Neural cell (in vitro differentiated cells): Measurements from ENCODE around the gene TCEAL9. TPM values are rescaled to one million over a fixed set of nuclear protein-coding genes. Genes with fewer than 3 reads are reported as not detected.

Experiments
- H2AFZ ChIP-seq: fragments of 200-600, 300-800 bp; sonication (generic), shearing (Covaris generic); 2 replicates; pipeline ENCODE4 v1.6.0; 2014; ENCODE audit warnings: low read depth, mild to moderate bottlenecking, antibody characterized with exemption, low read length, moderate library complexity
- H3F3A ChIP-seq: fragments of 200-600 bp; shearing (Covaris generic); 2 replicates; pipeline ENCODE4 v1.6.1; 2016; ENCODE audit warnings: mild to moderate bottlenecking, moderate library complexity, mixed read lengths, antibody characterized with exemption, low read length; ENCODE audit not compliant: insufficient read depth, poor library complexity, severe bottlenecking
- H3K27ac ChIP-seq: fragments of 200-600, 300-800 bp; sonication (generic), shearing (Covaris generic); 2 replicates; pipeline ENCODE4 v1.5.1; 2014; ENCODE audit warnings: mild to moderate bottlenecking, low read length, moderate library complexity
- H3K27me3 ChIP-seq: fragments of 300-800, 200-600 bp; sonication (generic), shearing (Covaris generic); 2 replicates; pipeline ENCODE4 v1.6.0; 2014; ENCODE audit warnings: mild to moderate bottlenecking, low read depth, low read length, moderate library complexity; ENCODE audit not compliant: insufficient read depth
- H3K36me3 ChIP-seq: fragments of 300-800, 200-600 bp; sonication (generic), shearing (Covaris generic); 2 replicates; pipeline ENCODE4 v1.5.1; 2014; ENCODE audit warnings: mild to moderate bottlenecking, antibody characterized with exemption, low read length, moderate library complexity; ENCODE audit not compliant: insufficient read depth
- H3K4me2 ChIP-seq: fragments of 300-800, 200-600 bp; sonication (generic), shearing (Covaris generic); 2 replicates; pipeline ENCODE4 v1.6.0; 2014; ENCODE audit warnings: mild to moderate bottlenecking, low read length
- H3K4me3 ChIP-seq: fragments of 300-800, 200-600 bp; sonication (generic), shearing (Covaris generic); 2 replicates; pipeline ENCODE4 v1.5.1; 2014; ENCODE audit warnings: mild to moderate bottlenecking, low read length, moderate library complexity
- H3K79me2 ChIP-seq: fragments of 200-600 bp; shearing (Covaris generic); replicated peaks from 2 replicates; pipeline ENCODE4 v1.6.0; 2014; ENCODE audit warnings: mild to moderate bottlenecking, low read length, moderate library complexity; ENCODE audit not compliant: insufficient read depth
- H3K9ac ChIP-seq: fragments of 300-800, 200-600 bp; sonication (generic), shearing (Covaris generic); 2 replicates; pipeline ENCODE4 v1.6.1; 2016; ENCODE audit warnings: mild to moderate bottlenecking, low read length, mixed read lengths
- H3K9me2 ChIP-seq: fragments of 200-600 bp; shearing (Covaris generic); 2 replicates; pipeline ENCODE4 v1.6.1; 2016; ENCODE audit warnings: mild to moderate bottlenecking, low read length, mixed read lengths; ENCODE audit not compliant: insufficient read depth
- H3K9me3 ChIP-seq: fragments of 200-600, 300-800 bp; sonication (generic), shearing (Covaris generic); 2 replicates; pipeline ENCODE4 v1.6.1; 2016; ENCODE audit warnings: mild to moderate bottlenecking, mixed run types, low read length, moderate library complexity, mixed read lengths
- H4K20me1 ChIP-seq: fragments of 200-600 bp; shearing (Covaris generic); 2 replicates; pipeline ENCODE4 v1.6.1; 2016; ENCODE audit warnings: mild to moderate bottlenecking, mixed run types; ENCODE audit not compliant: insufficient read depth
- CTCF ChIP-seq: fragments of 450-650 bp; IDR thresholded peaks from 2 replicates; pipeline ENCODE4 v1.5.1; 2014; ENCODE audit warnings: antibody characterized with exemption, mild to moderate bottlenecking, moderate library complexity; ENCODE audit not compliant: poor library complexity, severe bottlenecking
- EP300 ChIP-seq: fragments of 450-650 bp; conservative IDR thresholded peaks from 2 replicates; pipeline ENCODE4 v1.6.1; 2014; ENCODE audit warnings: antibody characterized with exemption, mild to moderate bottlenecking, moderate library complexity; ENCODE audit not compliant: poor library complexity, severe bottlenecking
- EZH2 ChIP-seq: fragments of 200-600, 300-800 bp; shearing (Covaris generic), sonication (generic); IDR thresholded peaks from 2 replicates; pipeline ENCODE4 v1.6.1; 2014; ENCODE audit warnings: antibody characterized with exemption, low read length, borderline replicate concordance, mild to moderate bottlenecking; ENCODE audit not compliant: insufficient read depth, poor library complexity, severe bottlenecking
- MXI1 ChIP-seq: fragments of 450-650 bp; conservative IDR thresholded peaks from 2 replicates; pipeline ENCODE4 v1.6.1; 2014; ENCODE audit warnings: antibody characterized with exemption, mild to moderate bottlenecking; ENCODE audit not compliant: poor library complexity, severe bottlenecking
- POLR2AphosphoS5 ChIP-seq: IDR thresholded peaks from 2 replicates; pipeline ENCODE4 v1.6.1; 2012
- RAD21 ChIP-seq: fragments of 450-650 bp; conservative IDR thresholded peaks from 2 replicates; pipeline ENCODE4 v1.6.1; 2014; ENCODE audit warnings: antibody characterized with exemption, mild to moderate bottlenecking, moderate library complexity
- SMC3 ChIP-seq: fragments of 450-650 bp; conservative IDR thresholded peaks from 2 replicates; pipeline ENCODE4 v1.6.1; 2014; ENCODE audit warnings: antibody characterized with exemption, mild to moderate bottlenecking, moderate library complexity; ENCODE audit not compliant: poor library complexity
- TAF1 ChIP-seq: IDR thresholded peaks from 2 replicates; pipeline ENCODE4 v1.6.1; 2012; ENCODE audit warnings: low read depth
- polyA plus RNA-seq: library from polyadenylated mRNA; depleted of rRNA; stranded (reverse); fragments of >200 nt; gene quantifications from 2 replicates; pipeline ENCODE4 v1.2.3, GENCODE V29; 2014
- TF ChIP-seq, protein P1 (sequence below): IDR thresholded peaks from 2 replicates; pipeline ENCODE4 v1.6.1; 2012; ENCODE audit warnings: borderline replicate concordance

The TCEAL9 gene
- polyA plus RNA-seq, 1 donor from 2014 or later = 84.5 TPM

GRCh38 chrX:103360092-103360491 lies 3.8 kb downstream of the TCEAL9 start:
- no peaks in the 10 kb centered on the region for H3K27me3 ChIP-seq
- no peak for TF ChIP-seq RAD21
- TF ChIP-seq TAF1 = no peak
- no peak for TF ChIP-seq POLR2AphosphoS5
- no peak for TF ChIP-seq EP300
- no peak for TF ChIP-seq MXI1
- TF ChIP-seq SMC3 = no peak
- TF ChIP-seq, protein P1, sequence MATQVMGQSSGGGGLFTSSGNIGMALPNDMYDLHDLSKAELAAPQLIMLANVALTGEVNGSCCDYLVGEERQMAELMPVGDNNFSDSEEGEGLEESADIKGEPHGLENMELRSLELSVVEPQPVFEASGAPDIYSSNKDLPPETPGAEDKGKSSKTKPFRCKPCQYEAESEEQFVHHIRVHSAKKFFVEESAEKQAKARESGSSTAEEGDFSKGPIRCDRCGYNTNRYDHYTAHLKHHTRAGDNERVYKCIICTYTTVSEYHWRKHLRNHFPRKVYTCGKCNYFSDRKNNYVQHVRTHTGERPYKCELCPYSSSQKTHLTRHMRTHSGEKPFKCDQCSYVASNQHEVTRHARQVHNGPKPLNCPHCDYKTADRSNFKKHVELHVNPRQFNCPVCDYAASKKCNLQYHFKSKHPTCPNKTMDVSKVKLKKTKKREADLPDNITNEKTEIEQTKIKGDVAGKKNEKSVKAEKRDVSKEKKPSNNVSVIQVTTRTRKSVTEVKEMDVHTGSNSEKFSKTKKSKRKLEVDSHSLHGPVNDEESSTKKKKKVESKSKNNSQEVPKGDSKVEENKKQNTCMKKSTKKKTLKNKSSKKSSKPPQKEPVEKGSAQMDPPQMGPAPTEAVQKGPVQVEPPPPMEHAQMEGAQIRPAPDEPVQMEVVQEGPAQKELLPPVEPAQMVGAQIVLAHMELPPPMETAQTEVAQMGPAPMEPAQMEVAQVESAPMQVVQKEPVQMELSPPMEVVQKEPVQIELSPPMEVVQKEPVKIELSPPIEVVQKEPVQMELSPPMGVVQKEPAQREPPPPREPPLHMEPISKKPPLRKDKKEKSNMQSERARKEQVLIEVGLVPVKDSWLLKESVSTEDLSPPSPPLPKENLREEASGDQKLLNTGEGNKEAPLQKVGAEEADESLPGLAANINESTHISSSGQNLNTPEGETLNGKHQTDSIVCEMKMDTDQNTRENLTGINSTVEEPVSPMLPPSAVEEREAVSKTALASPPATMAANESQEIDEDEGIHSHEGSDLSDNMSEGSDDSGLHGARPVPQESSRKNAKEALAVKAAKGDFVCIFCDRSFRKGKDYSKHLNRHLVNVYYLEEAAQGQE = no peak
- no peak for TF ChIP-seq CTCF
- TF ChIP-seq EZH2 = no peak
- peaks cover 4% of the 10 kb centered on the region for H3K79me2 ChIP-seq
- no peak overlapping the region for H3K4me2 ChIP-seq
- no peaks in the 10 kb centered on the region for H3K9me3 ChIP-seq
- H4K20me1 ChIP-seq = no peaks in the 10 kb centered on the region
- no peak overlapping the region for H2AFZ ChIP-seq
- no peaks in the 10 kb centered on the region for H3K36me3 ChIP-seq
- H3F3A ChIP-seq = no peaks in the 10 kb centered on the region
- H3K27ac ChIP-seq = no peak overlapping the region
- H3K9ac ChIP-seq = no peak overlapping the region
- H3K9me2 ChIP-seq = no peaks in the 10 kb centered on the region
- H3K4me3 ChIP-seq = no peak overlapping the region

DNA sequence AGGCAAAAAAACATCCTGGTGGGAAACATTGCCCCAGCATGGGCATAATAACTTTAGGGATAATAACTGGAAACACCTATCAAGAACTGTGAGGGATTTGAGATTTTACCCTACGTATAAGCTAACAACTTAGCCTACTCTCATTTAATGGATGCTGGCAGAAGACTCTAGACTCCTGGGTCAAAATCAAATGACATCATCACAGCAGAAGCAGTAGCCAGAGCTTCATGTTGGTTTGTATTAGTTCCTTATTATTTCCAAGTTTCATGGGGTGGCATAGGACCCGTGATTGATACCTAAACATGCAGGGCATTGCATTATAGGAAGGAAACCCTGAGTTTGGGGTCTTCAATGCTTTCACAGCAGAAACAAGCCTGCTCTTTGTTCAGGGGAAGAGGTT lies 4.6 kb downstream of the TCEAL9 start:
- TF ChIP-seq TAF1 (no peak), EZH2 (no peak), SMC3 (no peak), POLR2AphosphoS5 (no peak)
- TF ChIP-seq, protein P1 = no peak
- H3K9ac ChIP-seq = no peak overlapping the region
- no peak overlapping the region for H3K4me3 ChIP-seq
- H3K79me2 ChIP-seq = peaks cover 4% of the 10 kb centered on the region
- no peaks in the 10 kb centered on the region for H4K20me1 ChIP-seq
- no peak overlapping the region for H2AFZ ChIP-seq
- H3K36me3 ChIP-seq = no peaks in the 10 kb centered on the region
- H3F3A ChIP-seq = no peaks in the 10 kb centered on the region
- no peaks in the 10 kb centered on the region for H3K9me3 ChIP-seq
- no peak overlapping the region for H3K27ac ChIP-seq
- H3K9me2 ChIP-seq = no peaks in the 10 kb centered on the region
- H3K4me2 ChIP-seq = no peak overlapping the region
- no peaks in the 10 kb centered on the region for H3K27me3 ChIP-seq
